ENCODE results near the gene SEZ6L.

- TF ChIP-seq CTCF (IDR thresholded peaks at IDR 0.05 in 2 of 3, conservative IDR thresholded peaks at IDR 0.05 in 1 of 3; ENCODE audit: borderline replicate concordance in 1 of 3, insufficient read depth in 1 of 3, low read depth in 2 of 3, low read length in 2 of 3) (no peak), POLR2AphosphoS5 (IDR thresholded peaks at IDR 0.05; ENCODE audit: low read depth, low read length) (no peak), TCF7L2 (IDR thresholded peaks at IDR 0.05; ENCODE audit: borderline replicate concordance, extremely low read depth, insufficient read depth, insufficient read length) (no peak)
Measured at GRCh38 chr22:26214466-26214865, 45.2 kb downstream of the SEZ6L start.

Data from HCT116 (cell line).